Measurements from ENCODE around the gene TGIF1. TPM values are rescaled to one million over a fixed set of nuclear protein-coding genes. Genes with fewer than 3 reads are reported as not detected.

TGIF1 gene
- total and polyA plus RNA-seq, 8 donors = 42.6 to 95.1 (median 82.4) TPM

DNA sequence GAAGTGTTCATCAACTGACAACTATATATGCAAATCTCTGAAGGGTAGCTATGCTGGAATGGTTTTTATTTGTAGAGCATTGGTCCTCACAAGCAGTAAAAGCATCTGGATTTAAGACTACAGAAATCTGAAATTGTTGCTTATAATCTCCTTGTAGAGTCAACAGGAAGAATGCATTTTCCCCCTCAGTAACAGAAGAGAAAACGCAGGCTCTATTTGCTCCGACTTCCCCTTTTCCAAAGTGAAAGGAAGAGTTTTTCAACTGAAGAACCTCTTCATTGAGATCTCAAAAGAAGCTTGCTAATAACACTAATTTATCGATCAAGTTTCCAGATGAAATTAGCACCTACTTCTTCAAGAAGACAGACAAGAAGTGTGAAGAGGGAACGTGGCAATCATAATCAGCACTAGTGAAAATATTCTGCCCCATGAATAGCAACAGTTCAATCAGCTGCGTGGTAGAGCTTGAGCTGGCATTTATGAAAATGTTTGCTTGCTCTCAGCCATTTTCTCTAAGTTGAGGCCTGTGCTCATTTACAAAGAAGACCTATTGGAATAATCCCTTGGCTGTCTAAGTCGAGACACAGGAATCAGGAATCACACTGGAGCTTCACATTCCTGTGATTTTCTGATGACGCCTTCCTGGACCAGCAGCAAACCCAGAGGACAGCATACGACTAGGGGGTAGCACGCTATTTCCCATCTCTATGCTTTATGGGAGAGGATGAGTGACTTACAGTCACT lies 43.7 kb downstream of the TGIF1 start:
- Histone ChIP-seq H3K4me1 (no peaks in the 10 kb centered on the region), H3K27ac (no peak overlapping the region), H3K9me3 (no peaks in the 10 kb centered on the region), H3K4me3 (no peak overlapping the region), H3K36me3 (no peaks in the 10 kb centered on the region), H3K27me3 (peaks cover 0 to 10% of the 10 kb centered on the region in 2 donors)
- DNase-seq = no peak
- no peak for TF ChIP-seq CTCF (IDR thresholded peaks at IDR 0.05)
- intact Hi-C loops (cut with DNase I) = no loop called here
- ATAC-seq = no peak

- DNase-seq (no peak), ATAC-seq (no peak)
- H3K4me3 ChIP-seq = no peak overlapping the region
- H3K27ac ChIP-seq = no peak overlapping the region
- peaks cover 0 to 4% of the 10 kb centered on the region in 2 donors for H3K4me1 ChIP-seq
- no peaks in the 10 kb centered on the region for H3K36me3 ChIP-seq
- intact Hi-C loops (cut with DNase I) = no loop called here
- TF ChIP-seq CTCF (IDR thresholded peaks at IDR 0.05) = no peak
- no peaks in the 10 kb centered on the region for H3K9me3 ChIP-seq
- H3K27me3 ChIP-seq = peaks cover 0 to 15% of the 10 kb centered on the region in 2 donors
These were observed 44.2 kb downstream of the TGIF1 start for GRCh38 chr18:3494245-3494526.

GRCh38 chr18:3494569-3494968 lies 44.6 kb downstream of the TGIF1 start:
- ATAC-seq (no peak), DNase-seq (no peak)
- peaks cover 2 to 19% of the 10 kb centered on the region in 2 donors for H3K27me3 ChIP-seq
- intact Hi-C loops (cut with DNase I) = no loop called here
- no peaks in the 10 kb centered on the region for H3K36me3 ChIP-seq
- H3K4me3 ChIP-seq = no peak overlapping the region
- TF ChIP-seq CTCF (IDR thresholded peaks at IDR 0.05) = no peak
- peaks cover 0 to 8% of the 10 kb centered on the region in 2 donors for H3K4me1 ChIP-seq
- no peak overlapping the region for H3K27ac ChIP-seq
- no peaks in the 10 kb centered on the region for H3K9me3 ChIP-seq

DNA sequence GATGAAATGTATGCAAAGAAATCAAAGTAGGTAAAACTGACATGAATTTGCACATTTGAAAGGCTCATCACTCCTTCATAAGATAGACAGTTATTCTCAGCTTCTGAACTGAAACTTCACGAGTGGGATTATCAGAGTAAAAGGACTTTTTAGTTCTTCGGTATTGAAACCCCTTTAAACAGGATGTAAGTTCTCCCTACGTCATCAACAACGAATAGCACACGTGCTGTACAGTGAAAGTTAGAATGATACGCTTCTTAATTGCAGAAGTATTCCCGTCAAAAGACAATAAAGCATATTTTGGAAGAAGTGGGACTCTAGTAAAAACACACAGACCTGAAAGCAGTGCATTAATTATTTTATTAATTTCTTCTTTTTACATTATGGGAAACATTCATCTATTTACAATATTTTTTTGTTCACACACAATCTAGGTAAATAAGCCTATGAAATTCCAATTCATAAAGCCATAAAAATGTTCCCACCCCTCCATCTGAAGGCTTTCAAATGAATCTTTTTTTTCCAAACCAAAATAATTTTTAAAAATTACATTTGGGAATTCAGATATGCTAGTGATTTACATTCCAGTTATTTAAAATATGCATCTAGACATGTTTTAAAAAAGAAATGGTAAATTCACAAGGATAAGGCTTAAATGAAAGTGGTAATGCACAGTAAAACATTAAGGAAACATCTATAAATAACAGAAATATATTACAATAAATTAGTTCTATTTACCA lies 45.9 kb downstream of the TGIF1 start:
- H3K27ac ChIP-seq = no peak overlapping the region
- no peak for ATAC-seq
- no peaks in the 10 kb centered on the region for H3K36me3 ChIP-seq
- H3K4me3 ChIP-seq = no peak overlapping the region
- TF ChIP-seq CTCF (IDR thresholded peaks at IDR 0.05) = no peak
- DNase-seq = no peak
- no peaks in the 10 kb centered on the region for H3K9me3 ChIP-seq
- H3K4me1 ChIP-seq = peaks cover 0 to 14% of the 10 kb centered on the region in 2 donors
- intact Hi-C loops (cut with DNase I) = no loop called here
- H3K27me3 ChIP-seq = peaks cover 6 to 32% of the 10 kb centered on the region in 2 donors

DNA sequence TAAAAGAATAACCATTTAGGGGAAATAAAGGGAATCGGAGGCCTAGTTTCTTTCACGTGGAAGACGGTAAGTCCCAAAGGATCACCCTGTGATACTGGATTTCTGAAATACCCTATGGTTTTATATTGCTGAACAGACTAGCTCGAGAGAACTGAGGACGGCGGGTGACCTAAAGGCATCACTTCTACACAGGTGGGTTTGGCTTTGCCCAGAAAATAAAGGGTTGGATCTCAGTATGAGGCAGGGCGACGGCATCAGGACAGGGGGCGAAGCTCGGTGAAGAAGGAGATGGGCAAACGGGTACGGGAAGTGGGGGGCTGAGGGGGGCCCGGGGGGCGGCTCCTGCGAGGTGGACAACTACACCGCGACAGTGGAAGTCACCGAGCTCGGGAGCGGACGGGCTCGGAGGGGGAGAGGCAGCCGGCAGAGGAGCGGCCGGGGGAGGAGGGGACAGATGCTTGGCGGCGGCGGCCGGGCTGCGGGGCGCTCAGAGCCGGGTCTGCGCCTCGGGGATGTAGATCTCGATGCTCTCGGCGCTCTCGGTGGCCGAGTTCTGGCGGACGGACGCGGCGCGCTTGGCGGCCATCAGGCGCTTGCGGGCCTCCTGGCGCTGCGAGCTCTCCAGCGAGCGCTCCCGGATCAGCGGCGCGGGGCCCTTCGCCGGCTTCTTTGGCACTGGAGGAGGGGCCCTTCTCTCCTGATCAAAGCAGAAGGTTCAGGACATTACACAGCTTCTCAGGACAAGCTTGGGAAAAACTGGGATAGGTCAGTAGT lies 48.9 kb downstream of the TGIF1 start:
- DNase-seq (peak in 2 of 4 donors; percentile 59 to 81), ATAC-seq (peak; percentile 79)
- no peak for TF ChIP-seq CTCF (IDR thresholded peaks at IDR 0.05)
- H3K4me3 ChIP-seq = peak overlapping the region; percentile 30 to 35
- H3K27ac ChIP-seq = no peak overlapping the region
- H3K9me3 ChIP-seq = no peaks in the 10 kb centered on the region
- peaks cover 6 to 35% of the 10 kb centered on the region in 2 donors for H3K27me3 ChIP-seq
- H3K36me3 ChIP-seq = no peaks in the 10 kb centered on the region
- intact Hi-C loops (cut with DNase I) = no loop called here
- peaks cover 0 to 14% of the 10 kb centered on the region in 2 donors for H3K4me1 ChIP-seq
